Keratinocyte (primary cell): Measurements from ENCODE around the gene APOBEC3C.

Experiments used
- EZH2 ChIP-seq: IDR thresholded peaks from one replicate; pipeline ENCODE4 v1.6.1; 2012; ENCODE audit warnings: inconsistent platforms, mild to moderate bottlenecking, low read length, moderate library complexity
- TF ChIP-seq, protein P1 (sequence below), 3 experiments: IDR thresholded peaks in 1 of 3; conservative IDR thresholded peaks in 1 of 3; optimal IDR thresholded peaks in 1 of 3; 2 replicates in 2 of 3; 3 replicates in 1 of 3; pipeline versions ENCODE3 to v1.5.1; 2011; ENCODE audit warnings: low read length in 3 of 3, mild to moderate bottlenecking in 3 of 3, moderate library complexity in 2 of 3, control low read depth in 1 of 3, inconsistent platforms in 1 of 3; ENCODE audit not compliant: insufficient read depth in 2 of 3; ENCODE audit errors: extremely low read depth in 1 of 3

- TF ChIP-seq, protein P1, sequence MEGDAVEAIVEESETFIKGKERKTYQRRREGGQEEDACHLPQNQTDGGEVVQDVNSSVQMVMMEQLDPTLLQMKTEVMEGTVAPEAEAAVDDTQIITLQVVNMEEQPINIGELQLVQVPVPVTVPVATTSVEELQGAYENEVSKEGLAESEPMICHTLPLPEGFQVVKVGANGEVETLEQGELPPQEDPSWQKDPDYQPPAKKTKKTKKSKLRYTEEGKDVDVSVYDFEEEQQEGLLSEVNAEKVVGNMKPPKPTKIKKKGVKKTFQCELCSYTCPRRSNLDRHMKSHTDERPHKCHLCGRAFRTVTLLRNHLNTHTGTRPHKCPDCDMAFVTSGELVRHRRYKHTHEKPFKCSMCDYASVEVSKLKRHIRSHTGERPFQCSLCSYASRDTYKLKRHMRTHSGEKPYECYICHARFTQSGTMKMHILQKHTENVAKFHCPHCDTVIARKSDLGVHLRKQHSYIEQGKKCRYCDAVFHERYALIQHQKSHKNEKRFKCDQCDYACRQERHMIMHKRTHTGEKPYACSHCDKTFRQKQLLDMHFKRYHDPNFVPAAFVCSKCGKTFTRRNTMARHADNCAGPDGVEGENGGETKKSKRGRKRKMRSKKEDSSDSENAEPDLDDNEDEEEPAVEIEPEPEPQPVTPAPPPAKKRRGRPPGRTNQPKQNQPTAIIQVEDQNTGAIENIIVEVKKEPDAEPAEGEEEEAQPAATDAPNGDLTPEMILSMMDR (optimal IDR thresholded peaks at IDR 0.05 in 1 of 3, IDR thresholded peaks at IDR 0.05 in 1 of 3, conservative IDR thresholded peaks at IDR 0.05 in 1 of 3; ENCODE audit: extremely low read depth in 1 of 3, insufficient read depth in 2 of 3, low read length in 3 of 3): no peak
- no peak for TF ChIP-seq EZH2
These were observed 29.8 kb upstream of the APOBEC3C start for GRCh38 chr22:38984224-38984623.
